HG03378 (cell line): ENCODE results near the gene SAE1.

Experiments
- ATAC-seq: cut with Tn5 transposase; IDR thresholded peaks from one replicate; pipeline ENCODE4 v1.9.1; 2021; ENCODE audit warnings: mild to moderate bottlenecking, moderate library complexity; ENCODE audit not compliant: unreplicated experiment

SAE1 gene

DNA sequence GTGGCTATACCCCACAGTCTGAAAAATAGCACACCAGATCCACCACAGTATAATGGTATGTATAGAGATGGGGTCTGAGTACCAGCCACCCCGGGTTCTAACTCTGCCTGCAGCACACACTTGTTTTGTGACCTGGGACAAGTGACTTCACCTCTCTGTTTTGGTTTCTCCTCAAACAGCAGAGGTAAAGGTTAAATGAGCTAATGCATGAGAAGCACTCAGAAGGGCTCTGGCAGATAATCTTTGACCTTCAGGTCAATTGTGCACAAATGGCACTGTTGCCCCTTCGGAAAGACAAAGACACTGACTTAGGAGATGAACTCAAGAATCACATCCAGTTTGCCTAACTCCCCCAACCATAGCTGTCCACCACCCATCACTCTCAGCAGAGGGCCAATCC, 24.8 kb upstream of the SAE1 start:
- ATAC-seq = no peak

DNA sequence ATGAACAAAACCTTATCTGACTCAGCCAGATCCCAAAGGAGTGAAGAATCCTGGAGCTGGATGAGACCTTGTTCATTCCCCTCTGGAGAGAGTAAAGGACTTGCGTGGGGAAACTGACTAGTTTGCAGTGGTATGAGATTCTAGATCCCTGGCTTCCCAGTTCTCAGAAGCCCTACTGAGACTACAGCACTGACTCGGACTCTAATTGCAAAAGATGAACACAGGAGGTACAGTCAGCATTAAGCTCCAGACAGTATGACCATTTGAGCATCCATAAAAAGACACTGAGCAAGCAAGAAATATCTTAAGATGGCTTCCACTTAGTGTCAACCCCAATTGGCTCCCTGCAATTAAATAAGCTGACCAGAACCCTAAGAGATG, 23.8 kb upstream of the SAE1 start:
- ATAC-seq = no peak

DNA sequence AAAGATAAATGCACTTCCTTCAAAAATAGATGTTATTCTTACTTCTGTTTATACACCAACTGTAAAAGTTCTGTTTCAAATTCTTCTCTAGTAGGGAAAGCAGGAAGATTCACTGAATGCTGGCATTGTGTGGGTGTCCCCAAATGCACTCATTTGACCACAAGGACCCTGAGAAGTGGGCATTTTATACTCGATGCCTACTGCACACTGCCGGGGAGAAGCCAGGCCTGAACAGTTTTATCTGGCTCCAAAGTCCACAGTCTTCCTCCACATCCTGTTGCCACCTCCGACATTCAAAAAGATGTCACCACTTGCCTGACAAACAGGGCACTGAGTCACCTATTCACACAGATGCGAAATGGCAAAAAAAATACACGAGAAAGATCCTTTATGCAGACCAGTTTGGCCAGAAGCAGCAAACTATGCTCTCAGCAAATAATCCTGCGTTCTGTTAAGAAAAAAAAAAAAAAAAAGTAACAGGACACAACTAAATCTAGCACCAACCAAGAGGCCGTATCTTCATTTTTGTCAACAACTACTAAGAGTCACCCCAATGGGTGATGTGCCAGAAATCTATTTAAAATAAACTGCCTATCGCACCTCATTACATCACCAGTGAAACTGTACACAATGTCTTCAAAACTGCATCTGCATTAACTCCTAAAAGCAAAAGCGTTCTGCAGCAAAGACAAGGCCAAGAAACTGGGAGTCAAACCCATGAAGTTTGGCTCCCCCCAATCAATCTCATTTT, 23.3 kb upstream of the SAE1 start:
- ATAC-seq = no peak

DNA sequence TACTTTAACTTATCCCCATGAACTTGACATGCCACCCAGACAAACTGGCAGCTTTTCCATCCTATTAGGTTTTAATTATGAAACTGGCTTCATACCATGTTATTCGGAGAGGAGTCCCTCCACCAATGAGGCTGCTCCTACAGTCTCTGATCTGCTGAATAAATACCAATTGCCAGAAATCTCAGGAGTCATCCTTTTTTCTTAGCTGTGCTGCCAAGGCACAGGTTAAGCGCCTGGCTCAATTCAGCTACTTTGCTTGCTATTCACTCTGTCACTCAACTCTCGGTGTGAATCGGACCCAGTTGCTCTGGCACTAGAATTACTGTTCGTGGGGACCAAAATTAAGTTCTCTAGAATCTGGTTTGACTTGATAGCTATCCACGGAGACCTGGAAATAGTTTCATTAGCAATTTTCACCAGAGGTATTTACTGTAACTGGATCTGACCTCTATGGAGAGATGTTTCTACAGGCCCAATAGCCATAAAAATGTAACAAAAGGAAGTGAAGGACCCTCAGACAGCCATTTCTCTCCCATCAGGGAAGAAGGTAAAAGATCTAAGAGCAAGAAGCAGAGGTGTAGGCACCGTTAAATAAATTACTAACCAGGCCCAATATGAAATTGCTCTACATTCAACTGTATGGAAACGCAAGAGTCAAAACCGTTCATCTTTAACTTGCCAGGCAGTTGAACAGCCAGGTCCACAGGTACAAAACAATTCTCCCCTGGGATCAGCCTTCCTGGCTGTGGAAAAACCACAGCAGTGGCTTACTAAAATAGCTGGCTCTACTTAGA, 22.5 kb upstream of the SAE1 start:
- ATAC-seq = no peak

DNA sequence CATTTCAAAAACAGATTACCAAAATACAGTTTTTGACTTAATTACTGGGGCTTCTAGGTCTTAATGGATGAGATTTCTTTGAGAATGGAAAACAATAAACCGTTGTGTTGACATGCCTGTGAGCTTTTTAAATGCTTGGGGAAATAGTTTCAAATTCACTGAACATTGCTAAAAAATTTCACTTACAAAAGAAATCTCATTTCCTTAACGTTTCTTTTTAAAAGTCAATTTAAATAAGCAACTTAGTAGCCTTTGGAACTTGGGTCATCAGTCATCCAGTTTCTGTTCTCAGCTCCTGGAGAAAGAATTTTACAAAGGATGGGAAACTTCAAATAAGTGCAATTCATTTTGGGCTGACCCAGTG, 21.5 kb upstream of the SAE1 start:
- no peak for ATAC-seq

DNA sequence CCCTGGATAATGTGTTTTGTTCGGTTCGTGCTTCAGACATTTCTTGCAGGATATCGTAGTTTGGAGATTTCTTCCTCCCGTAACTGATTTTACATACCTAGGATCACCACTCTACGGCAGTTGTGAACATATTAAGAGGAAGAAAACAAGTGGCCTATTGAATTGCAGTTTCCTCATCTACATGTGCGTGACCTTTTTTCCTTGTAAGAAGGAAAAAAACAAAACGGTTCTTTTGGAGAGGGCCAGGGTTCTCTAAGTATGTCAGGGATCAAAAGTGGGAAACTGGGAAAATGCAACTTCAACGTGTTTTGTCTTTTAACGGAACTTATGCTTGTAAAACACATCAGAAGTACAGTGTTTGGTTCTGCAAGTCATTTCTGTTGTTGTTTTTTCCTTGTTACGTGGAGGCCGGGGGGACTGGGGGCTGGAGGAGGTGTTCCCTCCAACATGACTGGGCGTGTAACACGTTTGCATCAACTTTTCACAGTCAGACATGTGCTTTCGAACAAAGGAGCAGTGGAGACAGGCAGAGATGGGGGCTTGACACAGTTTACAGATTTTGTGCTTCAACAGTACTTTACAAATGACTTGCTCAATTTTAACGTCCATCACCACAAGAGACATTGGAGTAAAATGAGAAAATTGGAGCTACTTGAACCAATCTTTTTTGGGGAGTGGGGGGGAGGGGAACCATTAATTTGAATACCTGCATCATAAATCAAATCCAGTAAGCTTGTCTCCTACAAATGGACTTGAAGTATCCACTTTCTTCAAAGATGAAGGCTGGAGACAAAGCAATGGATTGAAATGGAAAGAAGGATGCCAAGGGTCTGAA, 20.9 kb upstream of the SAE1 start:
- no peak for ATAC-seq

DNA sequence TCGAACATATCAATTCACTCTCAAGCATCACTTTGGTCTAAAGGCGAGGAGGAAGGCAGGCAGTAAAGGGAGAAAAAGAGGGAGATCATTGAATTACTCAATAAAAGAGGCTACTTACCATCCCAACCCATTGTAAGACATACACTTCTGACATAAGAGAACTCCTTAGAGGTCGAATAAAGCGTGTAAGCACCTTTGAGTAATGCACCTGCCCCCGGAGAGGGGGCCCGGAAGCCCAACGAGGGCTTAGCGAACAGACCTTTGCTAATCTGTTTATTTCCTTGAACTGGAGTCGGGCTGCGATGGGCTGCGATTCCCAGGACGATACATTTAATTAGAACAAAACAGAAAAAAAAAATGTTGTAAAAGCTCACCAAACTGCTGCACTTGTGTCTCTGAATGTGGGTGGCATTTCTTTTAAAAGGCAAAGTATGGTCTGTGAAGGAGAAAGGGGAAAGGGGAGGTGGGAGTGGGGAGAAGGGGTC, 20.1 kb upstream of the SAE1 start:
- ATAC-seq = no peak

DNA sequence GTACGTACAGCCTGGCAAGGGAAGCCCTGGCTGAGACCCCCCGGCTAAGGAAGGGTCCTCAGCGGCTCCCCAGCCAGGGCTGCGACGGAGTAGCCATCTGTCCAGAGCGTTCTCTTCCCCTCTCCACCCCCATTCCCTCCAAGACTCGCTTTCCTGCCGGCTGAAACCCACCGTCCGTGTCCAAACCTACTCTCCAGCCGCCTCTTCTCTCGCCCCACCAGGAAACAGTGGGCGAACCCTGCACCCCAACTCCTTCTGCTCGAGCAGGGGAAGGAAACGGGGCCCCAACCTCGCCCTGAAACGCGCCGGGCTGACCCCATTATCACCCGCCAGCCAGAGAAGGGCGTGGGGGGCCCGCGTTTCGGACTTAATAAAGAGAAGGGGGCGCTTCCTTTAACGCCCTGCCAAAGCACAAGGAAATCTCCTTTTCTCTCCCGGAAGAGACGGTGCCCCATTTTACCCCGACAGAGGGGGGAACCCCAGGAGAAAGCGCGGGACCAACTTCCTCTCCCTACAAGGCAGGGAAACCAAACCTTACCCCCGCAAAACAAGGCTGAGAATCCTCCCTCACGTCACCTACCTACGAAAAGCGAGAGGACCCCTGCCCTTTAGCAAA, 19.5 kb upstream of the SAE1 start:
- ATAC-seq = no peak

DNA sequence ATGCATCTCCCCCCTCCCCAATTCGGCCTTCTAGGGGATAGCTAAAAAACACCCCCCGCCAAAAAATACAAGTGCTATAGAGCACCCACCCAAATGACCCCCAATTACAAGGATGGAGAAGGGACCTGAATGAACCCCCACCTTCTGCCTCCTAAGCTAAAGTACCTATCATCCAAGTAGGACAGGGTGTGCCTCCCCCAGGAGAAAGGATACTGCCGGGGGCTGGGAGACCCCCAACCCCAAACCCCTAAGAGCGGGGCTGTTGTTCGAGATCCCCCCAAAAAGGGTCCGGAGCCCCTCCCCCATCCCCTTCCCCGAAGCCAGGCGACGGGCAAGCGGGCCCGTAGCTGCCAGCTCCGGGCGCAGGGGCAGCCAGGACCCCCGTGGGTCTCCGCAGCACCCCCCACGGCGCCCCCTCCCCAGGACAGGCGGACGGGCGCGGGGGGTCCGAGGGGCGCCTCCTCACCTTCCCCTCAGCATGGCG, 18.9 kb upstream of the SAE1 start:
- ATAC-seq = no peak

DNA sequence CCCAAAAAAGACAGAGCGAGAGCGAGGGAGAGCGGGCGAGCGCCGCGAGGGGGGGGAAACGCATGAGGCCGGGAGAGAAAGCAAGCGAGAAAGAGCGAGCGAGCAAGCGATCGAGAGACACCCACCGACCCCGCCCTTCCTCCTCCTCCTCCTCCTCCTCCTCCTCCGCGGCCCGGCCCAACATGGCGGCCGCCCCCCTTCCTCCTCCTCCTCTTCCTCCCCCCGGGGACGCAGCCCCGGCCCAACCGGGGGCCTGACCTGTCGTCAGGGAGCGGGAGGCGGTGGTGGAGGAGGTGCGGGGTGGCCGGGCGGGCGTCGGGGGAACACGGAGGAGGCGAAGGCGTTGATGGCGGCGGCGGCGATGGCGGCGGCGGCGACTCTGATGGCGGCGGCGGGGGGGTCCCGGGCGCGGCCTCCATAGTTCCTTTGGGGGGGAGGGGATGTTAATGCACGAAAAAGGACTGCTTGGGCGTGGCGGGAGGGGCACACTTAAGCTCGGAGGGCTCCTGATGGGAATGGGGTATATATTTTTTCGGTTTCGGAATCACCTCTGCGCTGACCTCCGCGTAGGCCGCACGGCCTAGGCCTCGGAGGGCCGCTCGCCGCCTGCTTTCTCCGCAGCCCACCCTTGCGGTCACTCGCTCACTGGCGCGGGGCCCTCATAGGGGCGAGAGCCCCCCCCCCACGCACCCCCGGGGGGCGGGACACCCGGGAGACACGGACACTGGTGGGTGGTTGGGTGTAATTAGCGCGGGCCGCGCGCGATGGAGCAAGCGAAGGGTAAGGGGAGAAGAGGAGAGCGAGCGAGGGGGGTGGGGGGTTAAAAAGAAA, 18.3 kb upstream of the SAE1 start:
- peak; percentile 14 for ATAC-seq

DNA sequence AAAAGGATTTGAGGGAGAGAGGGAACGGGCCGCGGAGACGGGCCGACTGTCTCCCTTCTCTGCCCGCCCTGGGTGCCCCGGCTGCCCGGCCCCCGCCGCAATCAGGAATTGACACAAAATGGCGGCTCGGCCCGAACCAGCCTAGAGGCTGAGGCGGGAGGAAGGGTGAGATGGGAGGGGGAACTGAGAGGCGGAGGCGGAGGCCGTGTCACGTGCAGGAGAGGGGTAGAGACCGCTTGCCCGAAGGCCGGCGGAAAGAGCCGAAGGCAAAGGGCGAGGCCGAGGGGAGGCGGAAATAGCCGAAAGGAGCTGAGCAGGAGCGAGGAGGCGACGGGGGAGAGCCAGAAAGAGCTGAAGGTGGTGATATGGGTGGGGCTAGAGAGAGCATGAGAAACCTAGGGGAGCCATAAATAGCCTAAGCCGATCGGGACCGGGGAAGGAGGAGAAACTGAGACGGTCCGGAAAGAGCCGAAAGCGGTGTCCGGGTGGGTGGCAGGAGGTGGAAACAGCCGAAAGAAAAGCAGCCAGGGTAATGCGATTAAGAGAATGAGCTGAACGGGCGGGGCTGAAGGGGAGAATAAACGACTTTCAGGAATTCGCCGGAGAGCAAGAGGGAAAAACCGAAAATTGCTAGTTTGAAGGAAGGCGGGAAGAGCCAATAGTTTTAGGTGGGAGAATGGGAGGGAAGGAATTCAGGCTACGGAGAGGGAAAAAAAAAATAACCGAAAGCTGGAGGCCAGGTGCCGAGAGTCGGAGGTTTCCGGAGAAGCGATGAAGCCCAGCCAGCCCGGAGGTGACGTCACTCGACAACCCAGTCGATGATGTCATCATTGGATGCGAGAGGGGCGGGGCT, 17.4 kb upstream of the SAE1 start, which contains the start of gene ZC3H4:
Gene ZC3H4, minus strand, starts transcription at position 780 of the 853 bp plus-strand sequence. CDS start 1,192 bp downstream, outside the sequence.
- peak; percentile 81 for ATAC-seq

DNA sequence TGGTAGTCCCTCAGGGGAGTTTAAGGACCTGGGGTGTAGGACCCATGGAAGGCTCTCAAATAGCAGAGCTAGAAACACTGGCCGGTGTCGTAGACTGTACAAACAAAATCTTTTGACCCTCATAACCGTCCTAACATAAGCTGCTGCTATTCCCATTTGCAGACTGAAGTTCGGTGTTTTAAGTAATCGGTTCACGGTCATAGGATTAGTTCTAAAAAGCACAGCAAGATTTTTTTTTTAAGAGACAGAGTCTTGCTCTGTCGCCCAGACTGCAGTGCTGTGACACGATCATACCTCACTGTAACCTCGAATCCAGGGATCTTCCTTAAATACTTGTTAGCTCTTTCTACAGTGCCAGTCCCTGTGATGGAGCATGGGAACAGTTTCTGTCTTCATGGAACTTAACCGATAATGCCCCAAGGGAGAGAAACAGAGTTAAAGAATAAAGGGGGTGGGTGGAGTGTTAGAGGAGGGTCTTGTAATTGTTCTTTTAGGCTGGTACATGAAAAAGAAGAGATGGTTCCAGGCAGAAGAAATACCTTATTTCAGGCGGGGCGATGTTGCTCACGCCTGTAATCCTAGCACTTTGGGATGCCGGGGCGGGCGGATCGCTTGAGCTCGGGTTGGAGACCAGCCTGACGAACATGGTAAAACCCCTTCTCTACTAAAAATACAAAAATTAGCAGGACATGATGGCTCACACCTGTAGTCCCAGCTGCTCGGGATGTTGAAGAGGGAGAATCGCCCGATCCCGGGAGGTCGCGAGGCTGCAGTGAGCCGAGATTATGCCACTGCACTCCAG, 16.6 kb upstream of the SAE1 start:
- no peak for ATAC-seq

DNA sequence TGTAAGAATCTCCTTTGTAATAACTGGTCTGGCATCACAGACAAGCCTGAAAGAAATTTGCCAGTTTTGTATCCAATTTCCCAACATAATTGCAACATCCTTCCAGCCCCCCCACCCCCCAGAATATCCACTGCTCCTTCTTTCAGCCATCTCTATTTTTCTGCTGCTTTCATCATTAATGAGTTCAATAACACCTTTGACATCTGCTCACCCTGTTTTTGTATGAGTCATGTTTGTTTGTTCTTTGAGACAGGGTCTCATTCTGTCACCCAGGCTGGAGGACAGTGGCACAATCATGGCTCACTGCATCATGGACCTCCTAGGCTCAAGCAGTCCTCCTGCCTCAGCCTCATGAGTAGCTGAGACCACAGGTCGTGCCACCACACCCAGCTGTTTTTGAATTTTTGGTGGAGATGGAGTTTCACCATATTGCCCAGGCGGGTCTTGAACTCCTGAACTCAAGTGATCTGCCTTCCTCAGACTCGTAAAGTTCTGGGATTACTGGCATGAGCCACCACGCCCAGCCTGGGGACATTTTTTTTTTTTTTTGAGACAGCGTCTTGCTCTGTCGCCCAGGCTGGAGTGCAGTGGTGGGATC, 10.1 kb upstream of the SAE1 start:
- ATAC-seq = no peak

DNA sequence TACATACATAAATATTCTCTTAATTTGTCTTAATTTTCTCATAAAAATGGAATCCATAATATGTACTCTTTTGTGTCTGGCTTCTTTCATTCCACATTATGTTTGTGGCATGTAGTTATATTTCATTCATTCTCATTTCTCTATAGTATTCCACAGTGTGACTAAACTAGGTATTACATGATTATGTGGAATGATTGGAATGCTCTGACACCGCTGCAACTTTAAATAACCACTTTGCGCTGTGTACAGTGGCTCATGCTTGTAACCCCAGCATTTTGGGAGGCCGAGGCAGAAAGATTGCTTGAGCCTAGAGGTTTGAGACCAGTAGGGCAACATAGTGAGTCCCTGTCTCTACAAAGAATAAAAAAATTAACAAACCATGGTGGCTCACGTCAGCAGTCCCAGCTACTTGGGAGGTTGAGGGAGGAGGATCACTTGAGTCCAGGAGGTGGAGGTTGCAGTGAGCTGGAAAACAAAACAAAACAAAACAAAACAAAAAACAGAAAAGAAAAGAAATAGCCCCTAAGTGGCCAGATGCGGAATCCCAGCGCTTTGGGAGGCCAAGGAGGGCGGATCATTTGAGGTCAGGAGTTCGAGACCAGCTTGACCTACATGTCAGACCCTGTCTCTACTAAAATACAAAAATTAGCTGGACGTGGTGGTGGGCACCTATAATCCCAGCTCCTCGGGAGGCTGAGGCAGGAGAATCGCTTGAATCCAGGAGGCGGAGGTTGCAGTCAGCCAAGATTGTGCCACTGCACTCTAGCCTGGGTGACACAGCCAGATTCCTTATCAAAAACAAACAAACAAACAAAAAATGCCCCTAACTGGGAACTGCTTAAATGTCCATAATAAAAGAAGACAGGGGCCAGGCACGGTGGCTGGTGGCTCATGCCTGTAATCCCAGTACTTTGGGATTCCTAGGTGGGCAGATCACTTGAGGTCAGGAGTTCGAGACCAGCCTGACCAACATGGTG, 8.0 kb upstream of the SAE1 start:
- no peak for ATAC-seq

DNA sequence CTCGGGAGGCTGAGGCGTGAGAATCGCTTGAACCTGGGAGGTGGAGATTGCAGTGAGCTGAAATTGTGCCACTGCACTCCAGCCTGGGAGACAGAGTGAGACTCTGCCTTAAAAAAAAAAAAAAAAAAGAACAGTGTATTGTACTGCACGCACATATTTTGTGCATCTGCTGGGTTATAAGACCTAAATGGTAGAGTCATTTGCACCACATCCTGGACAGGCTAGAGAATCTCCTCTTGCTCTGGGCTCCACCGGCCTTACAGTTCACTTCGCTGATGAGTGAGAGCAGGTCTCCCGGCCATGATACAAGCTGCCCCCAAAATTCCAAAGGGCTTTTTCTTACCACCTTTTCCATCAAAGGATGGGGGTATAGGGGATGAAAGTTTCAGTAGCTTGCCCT, 7.2 kb upstream of the SAE1 start:
- ATAC-seq = no peak

DNA sequence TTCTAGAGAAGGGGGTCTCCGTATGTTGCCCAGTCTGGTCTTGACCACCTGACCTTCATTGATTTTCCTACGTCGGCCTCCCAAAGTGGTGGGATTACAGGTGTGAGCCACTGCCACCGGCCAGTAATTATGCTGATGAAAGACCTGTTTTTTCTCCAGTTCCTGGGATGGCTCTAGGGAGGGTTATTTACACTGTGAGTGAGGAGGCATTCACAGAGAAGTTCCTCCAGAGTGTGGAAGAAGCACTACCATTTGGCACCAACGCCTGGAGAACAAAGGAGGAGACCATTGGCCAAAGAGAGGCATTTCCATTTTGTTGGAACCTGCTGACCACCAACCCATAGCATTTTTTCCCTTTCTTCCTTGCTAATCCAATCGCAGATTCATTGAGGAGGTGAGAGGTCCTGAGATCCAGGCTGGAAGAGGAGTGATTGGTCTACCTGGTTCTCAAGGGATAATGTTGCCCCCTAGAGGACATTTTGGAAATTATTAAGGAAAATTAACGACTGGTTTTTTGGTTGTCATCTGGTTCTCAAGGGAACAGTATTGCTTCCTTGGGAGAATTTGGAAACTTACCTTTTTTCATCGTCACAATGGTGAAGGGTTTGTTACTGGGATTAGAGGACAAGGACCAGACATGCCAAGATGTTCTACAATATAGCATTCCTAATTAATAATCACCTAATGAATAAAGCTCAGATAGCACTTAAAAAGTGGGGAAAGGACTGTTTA, 5.5 kb upstream of the SAE1 start:
- ATAC-seq = no peak
